AG08395 (cell line): ENCODE results near the gene SPNS2.

Experiments used
- DNase-seq: peaks from one replicate; pipeline ENCODE4 v3.0.0; 2012; ENCODE audit warnings: mixed read lengths, low spot score

The SPNS2 gene

DNA sequence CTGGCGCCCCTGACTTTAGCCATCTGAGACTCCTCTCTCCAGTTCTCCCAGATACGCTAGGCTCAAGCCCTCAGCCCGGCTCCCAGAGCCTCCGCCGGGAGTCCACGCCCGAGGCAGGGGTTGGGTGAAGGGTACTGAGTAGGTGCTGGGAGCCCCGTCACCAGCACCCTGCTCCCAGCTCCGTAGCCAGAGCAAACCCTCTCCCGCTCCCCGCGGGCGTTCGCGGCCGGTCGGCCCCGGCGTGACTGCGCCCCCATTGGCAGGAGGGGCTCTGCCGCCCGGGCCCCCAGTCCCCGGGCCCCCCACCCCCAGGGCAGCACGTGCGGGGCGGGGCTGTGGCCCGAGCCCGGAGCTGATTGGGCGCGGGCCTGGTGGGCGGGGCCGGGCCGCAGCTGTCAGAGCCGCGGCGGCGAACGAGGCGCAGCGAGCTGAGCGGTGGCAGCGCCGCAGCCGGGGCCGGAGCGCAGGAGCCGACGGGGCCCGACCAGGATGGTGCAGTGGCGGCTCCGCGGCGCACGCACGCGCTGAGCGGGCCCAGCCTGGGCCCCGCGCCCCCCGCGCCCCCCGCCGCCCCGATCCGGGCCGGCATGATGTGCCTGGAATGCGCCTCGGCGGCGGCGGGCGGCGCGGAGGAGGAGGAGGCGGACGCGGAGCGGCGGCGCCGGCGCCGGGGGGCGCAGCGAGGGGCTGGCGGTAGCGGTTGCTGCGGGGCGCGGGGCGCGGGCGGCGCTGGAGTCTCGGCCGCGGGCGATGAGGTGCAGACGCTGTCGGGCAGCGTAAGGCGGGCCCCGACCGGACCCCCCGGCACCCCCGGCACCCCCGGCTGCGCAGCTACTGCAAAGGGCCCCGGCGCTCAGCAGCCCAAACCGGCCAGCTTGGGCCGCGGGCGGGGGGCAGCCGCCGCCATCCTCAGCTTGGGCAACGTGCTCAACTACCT is at the start of gene SPNS2:
SPNS2 (plus strand) TSS at position 421 of the 937 bp plus-strand sequence; CDS start at position 588, 167 bp downstream.
- DNase-seq, result peak; percentile 84

- DNase-seq, result peak; percentile 16
Measured at GRCh38 chr17:4449736-4450135, 48.9 kb upstream of the SPNS2 start.

GRCh38 chr17:4450710-4451316 is 47.9 kb upstream of the SPNS2 start:
- no peak for DNase-seq

DNA sequence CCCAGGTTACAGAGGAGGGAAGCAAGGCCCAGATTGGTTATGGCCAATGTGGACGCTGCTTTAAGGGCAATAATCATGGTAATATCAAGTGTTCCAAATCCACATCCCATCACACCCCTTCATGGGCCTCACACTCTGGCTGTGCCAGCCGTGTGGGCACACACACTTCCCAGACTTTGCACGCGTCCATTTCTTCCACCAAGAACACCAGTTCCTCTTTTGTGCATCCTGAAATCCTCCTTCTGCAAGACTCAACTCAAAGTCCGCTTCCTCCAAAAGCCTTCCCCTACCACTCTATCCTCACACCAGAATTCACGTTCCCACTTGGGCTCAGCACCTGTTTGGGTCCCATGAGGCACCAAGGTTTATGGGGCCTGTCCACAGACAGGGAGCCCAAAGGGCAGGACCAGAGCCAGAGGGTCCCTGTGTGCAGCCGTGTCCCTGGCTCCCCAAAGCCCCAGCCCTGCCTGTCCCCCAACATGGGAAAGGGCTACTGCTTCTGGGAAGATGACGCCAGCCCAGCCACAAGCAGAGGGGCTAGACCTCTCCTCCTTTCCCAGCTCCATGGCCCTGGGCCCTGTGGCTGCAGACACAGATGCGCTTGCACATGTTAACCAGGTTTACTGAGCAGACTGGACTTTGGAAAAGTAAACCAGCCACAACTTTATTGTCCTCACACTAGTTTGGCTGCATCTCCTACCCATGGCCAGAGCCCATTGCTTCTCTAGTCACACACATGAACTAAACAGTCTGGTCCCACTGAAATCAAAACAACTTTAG is 44.7 kb upstream of the SPNS2 start:
- DNase-seq, result no peak

DNA sequence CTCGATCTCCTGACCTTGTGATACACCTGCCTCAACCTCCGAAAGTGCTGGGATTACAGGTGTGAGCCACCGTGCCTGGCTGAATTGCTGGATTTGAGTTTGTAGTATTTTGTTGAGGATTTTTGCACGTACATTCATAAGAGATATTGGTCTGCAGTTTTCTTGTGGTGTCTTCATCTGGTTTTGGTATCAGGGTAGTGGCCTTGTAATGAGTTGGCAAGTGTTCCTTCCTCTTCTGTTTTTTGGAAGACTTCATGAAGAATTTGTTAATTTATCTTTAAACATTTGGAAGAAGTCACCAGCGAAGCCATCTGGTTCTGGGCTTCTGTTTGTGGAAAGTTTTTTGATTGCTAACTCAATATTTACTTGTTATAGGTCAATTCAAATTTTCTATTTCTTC is 38.0 kb upstream of the SPNS2 start:
- DNase-seq, result no peak

- no peak for DNase-seq
Measured at GRCh38 chr17:4463818-4464476, 34.7 kb upstream of the SPNS2 start.

DNA sequence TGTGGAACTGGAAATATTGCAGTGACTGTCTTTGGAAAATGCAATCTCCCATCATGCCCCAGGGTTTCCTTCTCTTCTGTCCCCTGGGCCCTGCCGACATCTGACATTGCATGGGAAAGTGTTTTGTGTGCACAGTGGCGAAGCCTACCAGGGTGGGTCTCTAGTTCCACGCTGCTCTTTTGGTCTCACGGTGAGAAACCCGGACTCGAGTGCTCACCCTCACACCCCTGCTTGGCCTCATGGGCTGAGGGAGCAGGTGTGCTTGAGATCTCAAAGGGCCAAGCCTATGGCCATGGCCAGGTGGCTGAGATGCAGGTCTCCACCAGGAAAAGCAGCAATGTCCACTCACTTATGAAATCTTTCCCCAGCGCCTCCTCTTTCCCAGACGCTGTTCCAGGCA is 32.9 kb upstream of the SPNS2 start:
- DNase-seq, result no peak

DNA sequence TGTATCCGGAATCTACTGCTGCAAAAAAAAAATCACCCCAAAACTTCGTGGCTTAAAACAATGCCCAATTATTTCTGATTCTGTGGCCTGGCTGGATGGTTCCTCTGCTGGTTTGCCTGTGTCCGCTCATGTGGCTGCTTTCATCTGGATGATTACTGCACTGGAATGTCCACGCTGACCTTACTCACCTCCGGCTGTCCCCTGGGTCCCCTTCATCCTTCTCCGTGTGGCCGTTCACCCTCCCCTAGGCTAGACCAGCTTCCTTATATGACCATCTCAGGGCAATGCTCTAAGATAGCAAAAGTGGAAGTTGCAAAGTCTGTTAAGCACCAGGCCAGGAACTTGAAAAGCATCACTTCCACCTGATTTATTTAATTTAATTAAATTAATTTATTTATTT is 31.4 kb upstream of the SPNS2 start:
- DNase-seq, result no peak

GRCh38 chr17:4469552-4469951 is 29.1 kb upstream of the SPNS2 start:
- no peak for DNase-seq

GRCh38 chr17:4472286-4472685 is 26.4 kb upstream of the SPNS2 start:
- DNase-seq, result no peak

DNA sequence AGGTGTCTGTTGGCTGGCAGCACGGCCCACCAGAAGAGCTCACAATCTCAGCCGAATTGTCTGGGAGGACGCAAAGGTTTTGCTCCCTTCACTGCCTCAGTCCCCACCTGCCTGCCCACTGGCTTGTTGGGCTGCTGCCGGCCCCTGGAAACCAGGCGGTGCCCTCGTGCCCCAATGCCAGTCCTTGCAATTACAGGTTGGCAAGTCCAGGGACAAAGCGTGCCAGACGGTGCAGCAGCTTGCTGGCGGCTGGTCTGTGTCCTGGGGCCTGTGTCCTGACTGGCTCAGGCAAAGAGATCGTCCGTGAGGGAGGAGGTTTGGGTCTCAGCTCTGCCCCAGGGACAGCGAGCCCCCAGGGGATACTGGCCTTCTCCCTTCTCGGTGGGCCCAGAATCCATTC is 24.6 kb upstream of the SPNS2 start:
- no peak for DNase-seq

DNA sequence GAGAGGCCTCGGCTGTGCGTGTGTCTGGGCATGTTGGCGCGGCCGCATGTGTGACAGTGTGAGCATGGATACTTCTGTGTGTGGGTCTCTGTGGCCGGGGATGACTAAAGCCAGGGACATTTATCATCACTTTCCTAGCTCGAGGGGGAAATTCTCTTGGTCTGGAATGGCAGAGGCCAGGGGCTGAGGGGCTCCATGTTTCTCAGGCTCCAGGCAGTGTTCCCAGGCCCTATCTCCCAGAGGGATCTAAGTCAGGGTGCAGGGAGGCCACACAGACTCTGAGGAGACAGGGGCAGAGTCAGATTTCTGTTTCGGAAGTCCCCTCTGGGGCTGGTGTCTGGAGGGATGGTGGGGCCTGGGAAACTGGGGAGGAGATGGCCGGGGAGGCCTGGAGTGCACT is 23.7 kb upstream of the SPNS2 start:
- no peak for DNase-seq

DNA sequence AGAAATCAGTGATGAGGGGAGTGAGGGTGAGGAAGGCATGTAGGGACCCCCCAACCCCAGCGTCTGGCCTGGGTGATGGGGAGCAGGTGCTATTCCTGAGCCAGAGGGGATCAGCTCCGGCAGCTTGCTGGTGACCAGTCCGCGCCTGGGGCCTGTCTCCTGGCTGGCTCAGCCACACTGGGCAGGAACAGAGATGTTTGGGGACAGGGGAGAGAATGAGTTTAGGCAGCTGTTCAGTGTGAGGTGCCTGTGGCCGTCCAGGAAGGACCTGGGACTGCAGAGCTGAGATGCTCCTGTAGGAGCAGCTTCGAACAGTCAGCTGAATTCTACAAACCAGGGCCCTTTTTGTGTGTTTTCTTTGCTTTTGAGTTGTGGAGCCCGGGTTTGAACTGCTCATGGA is 23.2 kb upstream of the SPNS2 start:
- no peak for DNase-seq

DNA sequence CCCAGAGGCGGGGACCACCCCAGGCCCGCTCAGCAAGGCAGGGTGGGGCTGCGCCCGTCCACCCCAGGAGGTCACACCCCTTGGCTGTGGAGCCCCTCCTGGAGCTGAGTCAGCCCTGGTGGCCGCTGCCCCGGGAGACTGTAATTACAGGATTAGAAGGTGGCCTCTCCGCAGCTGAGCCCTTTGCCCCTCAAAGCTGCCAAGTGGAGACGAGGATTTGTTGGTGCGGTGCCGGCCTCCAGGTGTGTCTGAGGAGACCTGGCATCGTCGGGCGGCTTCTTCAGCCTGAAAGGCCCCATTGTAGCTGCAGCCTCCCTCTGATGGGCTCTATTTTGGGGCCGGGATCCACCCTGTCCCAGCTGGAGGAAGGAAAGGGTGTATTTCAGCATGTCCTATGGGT is 22.7 kb upstream of the SPNS2 start:
- DNase-seq, result no peak

DNA sequence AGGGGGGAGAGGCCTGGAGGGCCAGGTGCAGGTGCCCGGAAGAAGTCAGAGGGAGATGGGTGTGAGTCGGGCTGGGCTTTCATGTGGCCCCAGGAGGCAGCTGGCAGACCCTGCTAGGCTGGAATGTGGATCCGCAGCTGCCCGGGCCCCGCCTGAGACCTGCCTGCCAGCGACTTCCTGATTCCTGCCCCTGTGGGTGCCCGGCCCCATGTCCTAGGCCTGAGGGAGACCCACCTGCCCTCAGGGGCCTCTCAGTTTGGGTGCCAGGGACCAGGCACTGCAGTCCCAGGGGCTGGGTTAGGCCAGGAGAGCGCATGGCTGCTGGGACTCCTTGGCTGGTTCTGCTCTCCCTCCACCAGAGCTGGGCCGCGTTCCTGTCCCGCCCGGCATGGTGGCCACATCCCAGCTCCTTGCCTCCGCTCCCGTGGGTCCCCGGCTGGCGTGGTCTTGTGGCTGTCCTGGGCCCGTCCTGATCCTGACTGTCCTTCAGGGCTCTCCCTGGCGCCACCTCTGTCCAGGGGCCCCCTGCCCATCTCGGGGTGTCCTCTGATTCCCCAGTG is 22.1 kb upstream of the SPNS2 start:
- DNase-seq, result no peak

- DNase-seq, result no peak
Measured at GRCh38 chr17:4477255-4477791, 21.4 kb upstream of the SPNS2 start.

DNA sequence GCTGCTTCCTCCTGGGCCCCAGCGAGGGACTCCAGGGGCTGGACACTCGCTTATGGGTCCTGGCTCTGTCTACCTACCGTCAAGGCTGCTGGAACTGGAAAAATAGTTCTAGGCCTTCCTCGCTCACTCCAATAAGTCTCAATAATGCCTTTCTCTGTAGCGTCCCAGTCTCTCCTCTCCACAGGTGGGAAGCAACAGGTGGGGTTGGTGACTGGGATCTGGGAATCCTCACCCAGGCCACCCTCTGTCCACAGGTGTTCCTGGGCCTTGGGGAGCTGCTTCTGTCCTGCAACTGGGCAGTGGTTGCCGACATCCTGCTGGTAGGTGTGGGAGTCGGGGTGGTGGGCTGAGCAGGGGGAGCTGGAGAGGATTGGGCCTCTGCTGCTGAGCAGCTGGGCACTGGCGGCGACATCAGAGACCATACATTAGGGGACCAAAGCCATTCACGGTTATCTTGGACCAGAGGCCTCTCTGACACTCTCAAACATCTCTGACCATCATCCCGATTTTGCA is 20.3 kb upstream of the SPNS2 start:
- no peak for DNase-seq

DNA sequence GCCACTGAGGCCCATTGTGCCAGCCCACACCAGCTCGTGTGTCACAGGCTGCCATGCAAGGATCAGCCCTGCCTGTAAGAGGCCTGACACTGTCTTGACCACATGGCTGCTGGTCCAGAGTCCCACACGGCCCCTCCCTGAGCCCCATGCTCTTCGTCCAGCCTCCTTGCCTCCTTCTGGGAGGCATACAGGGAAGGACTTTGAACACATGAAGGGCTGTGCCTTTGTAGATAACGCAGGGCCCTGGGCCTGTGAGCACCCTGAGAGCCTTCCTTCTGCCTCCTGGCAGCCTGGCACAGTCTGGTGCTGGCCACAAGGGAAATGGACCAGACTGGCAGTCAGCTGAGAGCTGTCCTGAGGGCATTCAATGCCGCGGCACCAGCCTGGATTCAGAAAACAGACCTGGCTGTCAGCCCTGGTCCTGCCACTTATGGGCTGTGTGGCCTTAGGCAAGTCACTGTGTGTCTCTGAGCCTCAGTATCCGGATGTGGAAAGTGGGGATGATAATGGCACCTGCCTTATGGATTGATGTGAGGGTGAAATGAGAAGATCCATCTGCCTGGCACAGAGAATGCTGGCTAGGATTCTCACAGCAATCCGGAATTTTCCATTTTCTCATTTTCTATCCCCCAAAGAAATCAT is 19.2 kb upstream of the SPNS2 start:
- DNase-seq, result no peak

GRCh38 chr17:4479982-4480751 is 18.5 kb upstream of the SPNS2 start:
- DNase-seq, result no peak
